ENCODE data around the gene HYAL3. TPM values are rescaled to one million over a fixed set of nuclear protein-coding genes. Genes with fewer than 3 reads are reported as not detected.

HYAL3 gene
- total and polyA plus RNA-seq, 2 experiments from 2014 or later = 2.4 to 7.1 TPM

- H3K4me2 ChIP-seq = no peak overlapping the region
Observed at GRCh38 chr3:50317300-50317699, 18.1 kb upstream of the HYAL3 start.

GRCh38 chr3:50316657-50317242 is 17.5 kb upstream of the HYAL3 start:
- no peak overlapping the region for H3K4me2 ChIP-seq
- H3F3A ChIP-seq (replicated peaks; ENCODE audit: low read depth) = peaks cover 10% of the 10 kb centered on the region; the same call in 1 of the 2 replicates
- ATAC-seq (no peak), DNase-seq (ENCODE audit: low spot score) (no peak)
- Mint-ChIP-seq H3K27me3 (ENCODE audit: insufficient read depth, low read depth, poor library complexity) (peaks cover 5% of the 10 kb centered on the region), H3K36me3 (ENCODE audit: low read depth) (peaks cover 65% of the 10 kb centered on the region), H3K4me1 (peaks cover 20% of the 10 kb centered on the region), H3K4me3 (no peak overlapping the region), H3K9me3 (peaks cover 16% of the 10 kb centered on the region), H3K27ac (no peak overlapping the region; the same call in 1 of the 2 replicates)
- H3K9me2 ChIP-seq (ENCODE audit: insufficient read depth) = no peaks in the 10 kb centered on the region
- H3K4me1 ChIP-seq (ENCODE audit: insufficient read depth) = peaks cover 6% of the 10 kb centered on the region; the same call in 1 of the 2 replicates
- peaks cover 8% of the 10 kb centered on the region for H3K36me3 ChIP-seq (ENCODE audit: insufficient read depth)
- peaks cover 5% of the 10 kb centered on the region; the same call in 1 of the 2 replicates for H4K20me1 ChIP-seq (replicated peaks; ENCODE audit: insufficient read depth)
- peaks cover 26% of the 10 kb centered on the region for H3K79me2 ChIP-seq (replicated peaks; ENCODE audit: insufficient read depth)
- no peak overlapping the region for H3K27ac ChIP-seq (ENCODE audit: low read depth)
- no peaks in the 10 kb centered on the region for H3K27me3 ChIP-seq (ENCODE audit: insufficient read depth)
- H3K4me3 ChIP-seq = no peak overlapping the region
- H2AFZ ChIP-seq = no peak overlapping the region
- TF ChIP-seq ZNF462 (CRISPR knock-in tag; IDR thresholded peaks at IDR 0.05) (no peak), EZH2 (IDR thresholded peaks at IDR 0.05; ENCODE audit: low read depth, unreplicated experiment) (no peak), ETS1 (IDR thresholded peaks at IDR 0.05) (no peak), CTCF (conservative IDR thresholded peaks at IDR 0.05; ENCODE audit: low read depth in 2 of 2) (no peak)

More at GRCh38 chr3:50317300-50317699, 18.1 kb upstream of the HYAL3 start:
- H3K4me3 ChIP-seq = no peak overlapping the region
- H3K79me2 ChIP-seq (replicated peaks; ENCODE audit: insufficient read depth) = peaks cover 26% of the 10 kb centered on the region
- peaks cover 6% of the 10 kb centered on the region; the same call in 1 of the 2 replicates for H3K4me1 ChIP-seq (ENCODE audit: insufficient read depth)
- H3F3A ChIP-seq (replicated peaks; ENCODE audit: low read depth) = peaks cover 14% of the 10 kb centered on the region; the same call in 1 of the 2 replicates
- no peak overlapping the region for H2AFZ ChIP-seq
- H4K20me1 ChIP-seq (replicated peaks; ENCODE audit: insufficient read depth) = peaks cover 5% of the 10 kb centered on the region; the same call in 1 of the 2 replicates
- no peaks in the 10 kb centered on the region for H3K9me2 ChIP-seq (ENCODE audit: insufficient read depth)
- H3K9me3 Mint-ChIP-seq = peaks cover 14% of the 10 kb centered on the region
- H3K4me1 Mint-ChIP-seq = peaks cover 20% of the 10 kb centered on the region
- peaks cover 5% of the 10 kb centered on the region for H3K27me3 Mint-ChIP-seq (ENCODE audit: insufficient read depth, low read depth, poor library complexity)
- H3K27ac ChIP-seq (ENCODE audit: low read depth) = no peak overlapping the region
- H3K27ac Mint-ChIP-seq = no peak overlapping the region
- TF ChIP-seq JUNB (IDR thresholded peaks at IDR 0.05; ENCODE audit: unreplicated experiment) = no peak
- no peak for TF ChIP-seq ZNF114 (CRISPR knock-in tag; IDR thresholded peaks at IDR 0.05)
- no peak for TF ChIP-seq STAT1 (IDR thresholded peaks at IDR 0.05; ENCODE audit: unreplicated experiment)
- no peak for TF ChIP-seq CTCF (conservative IDR thresholded peaks at IDR 0.05; ENCODE audit: low read depth in 2 of 2)
- no peak for DNase-seq (ENCODE audit: low spot score)
- H3K36me3 ChIP-seq (ENCODE audit: insufficient read depth) = peaks cover 8% of the 10 kb centered on the region
- H3K27me3 ChIP-seq (ENCODE audit: insufficient read depth) = no peaks in the 10 kb centered on the region
- no peak for ATAC-seq
- no peak overlapping the region for H3K4me3 Mint-ChIP-seq
- H3K36me3 Mint-ChIP-seq (ENCODE audit: low read depth) = peaks cover 65% of the 10 kb centered on the region

All from GM23338 (cell line).